ENCODE measurements around the gene PLEKHA5. TPM values are rescaled to one million over a fixed set of nuclear protein-coding genes. Genes with fewer than 3 reads are reported as not detected.
A peak's percentile ranks its signal among the peaks of the same experiment; 100 is the strongest.

PLEKHA5 gene
- total and polyA plus RNA-seq, 4 experiments from 2014 or later: 0.43 to 15.9 (median 13.3) TPM

- no peak for DNase-seq
- H3K4me3 Mint-ChIP-seq: no peak overlapping the region
- no peaks in the 10 kb centered on the region for H3K9me3 Mint-ChIP-seq
- Histone ChIP-seq H3K9me3 (ENCODE audit: control insufficient read depth in 1 of 2, low read length in 2 of 2) (no peaks in the 10 kb centered on the region), H3K4me1 (ENCODE audit: insufficient read depth, low read length) (no peaks in the 10 kb centered on the region), H3K27ac (ENCODE audit: low read depth, low read length) (no peak overlapping the region), H3K36me3 (ENCODE audit: insufficient read depth, low read length) (no peaks in the 10 kb centered on the region), H3K27me3 (ENCODE audit: insufficient read depth, low read length) (no peaks in the 10 kb centered on the region), H3K4me3 (ENCODE audit: low read length in 2 of 2) (no peak overlapping the region)
- CTCF ChIA-PET (ENCODE audit: partially characterized antibody): no interaction called here
- H3K36me3 Mint-ChIP-seq: no peaks in the 10 kb centered on the region
- POLR2A ChIA-PET (ENCODE audit: partially characterized antibody): no interaction called here
- no peaks in the 10 kb centered on the region for H3K4me1 Mint-ChIP-seq
- intact Hi-C loops (cut with micrococcal nuclease): no loop called here
- peaks cover 1 to 3% of the 10 kb centered on the region in 2 donors for H3K27me3 Mint-ChIP-seq
- no peak overlapping the region for H3K27ac Mint-ChIP-seq
Measured at GRCh38 chr12:19115285-19115684, 14.2 kb upstream of the PLEKHA5 start.

- H3K27me3 ChIP-seq (ENCODE audit: insufficient read depth, low read length): no peaks in the 10 kb centered on the region
- CTCF ChIA-PET (ENCODE audit: partially characterized antibody): no interaction called here
Measured at GRCh38 chr12:19119440-19119839, 10.1 kb upstream of the PLEKHA5 start.

DNA sequence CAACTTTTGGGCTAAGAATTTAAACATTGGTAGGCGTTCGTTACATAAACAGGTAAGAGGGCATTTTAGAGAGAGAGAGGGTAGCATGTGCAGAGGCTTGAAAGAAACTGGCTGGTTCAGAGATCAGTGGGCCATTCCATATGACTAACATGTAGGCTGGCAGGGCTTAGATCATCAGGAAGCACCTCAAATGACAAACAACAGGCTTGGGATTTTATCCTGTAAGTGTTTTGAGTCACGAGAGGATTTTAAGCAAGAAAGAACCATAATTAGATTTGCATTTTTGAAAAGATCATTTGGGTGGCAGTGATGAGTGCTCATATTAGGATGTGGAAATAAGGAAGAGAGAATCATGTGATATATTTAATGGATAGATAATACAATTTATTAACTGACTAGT is 8.7 kb upstream of the PLEKHA5 start:
- intact Hi-C loops (cut with micrococcal nuclease): no loop called here
- peaks cover 0 to 4% (median 0%) of the 10 kb centered on the region in 4 donors for H3K4me1 Mint-ChIP-seq
- peaks cover 2 to 3% of the 10 kb centered on the region in 2 donors for H3K27me3 Mint-ChIP-seq
- H3K36me3 ChIP-seq (ENCODE audit: insufficient read depth, low read length): no peaks in the 10 kb centered on the region
- H3K36me3 Mint-ChIP-seq: peaks cover 0 to 2% of the 10 kb centered on the region in 2 donors
- ChIA-PET CTCF (ENCODE audit: partially characterized antibody) (no interaction called here), POLR2A (ENCODE audit: partially characterized antibody) (no interaction called here)
- no peak overlapping the region for H3K27ac ChIP-seq (ENCODE audit: low read depth, low read length)
- DNase-seq: no peak
- no peaks in the 10 kb centered on the region for H3K9me3 ChIP-seq (ENCODE audit: control insufficient read depth in 1 of 2, low read length in 2 of 2)
- H3K4me3 ChIP-seq (ENCODE audit: low read length in 2 of 2): no peak overlapping the region
- no peak overlapping the region for H3K4me3 Mint-ChIP-seq
- no peak overlapping the region for H3K27ac Mint-ChIP-seq
- no peaks in the 10 kb centered on the region for H3K4me1 ChIP-seq (ENCODE audit: insufficient read depth, low read length)
- peaks cover 0 to 3% (median 0%) of the 10 kb centered on the region in 8 donors for H3K9me3 Mint-ChIP-seq
- no peaks in the 10 kb centered on the region for H3K27me3 ChIP-seq (ENCODE audit: insufficient read depth, low read length)

More at GRCh38 chr12:19119440-19119839, 10.1 kb upstream of the PLEKHA5 start:
- intact Hi-C loops (cut with micrococcal nuclease): no loop called here
- POLR2A ChIA-PET (ENCODE audit: partially characterized antibody): no interaction called here
- no peak for DNase-seq
- Mint-ChIP-seq H3K27me3 (peaks cover 2 to 3% of the 10 kb centered on the region in 2 donors), H3K27ac (no peak overlapping the region), H3K9me3 (peaks cover 0 to 2% (median 0%) of the 10 kb centered on the region in 8 donors), H3K4me1 (no peaks in the 10 kb centered on the region), H3K36me3 (no peaks in the 10 kb centered on the region), H3K4me3 (no peak overlapping the region)
- no peak overlapping the region for H3K27ac ChIP-seq (ENCODE audit: low read depth, low read length)
- no peaks in the 10 kb centered on the region for H3K9me3 ChIP-seq (ENCODE audit: control insufficient read depth in 1 of 2, low read length in 2 of 2)
- H3K4me3 ChIP-seq (ENCODE audit: low read length in 2 of 2): no peak overlapping the region
- no peaks in the 10 kb centered on the region for H3K36me3 ChIP-seq (ENCODE audit: insufficient read depth, low read length)
- H3K4me1 ChIP-seq (ENCODE audit: insufficient read depth, low read length): no peaks in the 10 kb centered on the region

GRCh38 chr12:19121449-19122018 is 8.0 kb upstream of the PLEKHA5 start:
- H3K9me3 ChIP-seq (ENCODE audit: control insufficient read depth in 1 of 2, low read length in 2 of 2): no peaks in the 10 kb centered on the region
- no peaks in the 10 kb centered on the region for H3K36me3 ChIP-seq (ENCODE audit: insufficient read depth, low read length)
- no peak overlapping the region for H3K27ac Mint-ChIP-seq
- DNase-seq: no peak
- no peaks in the 10 kb centered on the region for H3K4me1 ChIP-seq (ENCODE audit: insufficient read depth, low read length)
- H3K27me3 ChIP-seq (ENCODE audit: insufficient read depth, low read length): no peaks in the 10 kb centered on the region
- no peak overlapping the region for H3K4me3 Mint-ChIP-seq
- peaks cover 0 to 2% of the 10 kb centered on the region in 2 donors for H3K36me3 Mint-ChIP-seq
- peaks cover 0 to 4% (median 0%) of the 10 kb centered on the region in 4 donors for H3K4me1 Mint-ChIP-seq
- CTCF ChIA-PET (ENCODE audit: partially characterized antibody): no interaction called here
- intact Hi-C loops (cut with micrococcal nuclease): no loop called here
- POLR2A ChIA-PET (ENCODE audit: partially characterized antibody): no interaction called here
- peaks cover 2 to 3% of the 10 kb centered on the region in 2 donors for H3K27me3 Mint-ChIP-seq
- H3K4me3 ChIP-seq (ENCODE audit: low read length in 2 of 2): no peak overlapping the region
- H3K9me3 Mint-ChIP-seq: peaks cover 0 to 3% (median 0%) of the 10 kb centered on the region in 8 donors
- H3K27ac ChIP-seq (ENCODE audit: low read depth, low read length): no peak overlapping the region

DNA sequence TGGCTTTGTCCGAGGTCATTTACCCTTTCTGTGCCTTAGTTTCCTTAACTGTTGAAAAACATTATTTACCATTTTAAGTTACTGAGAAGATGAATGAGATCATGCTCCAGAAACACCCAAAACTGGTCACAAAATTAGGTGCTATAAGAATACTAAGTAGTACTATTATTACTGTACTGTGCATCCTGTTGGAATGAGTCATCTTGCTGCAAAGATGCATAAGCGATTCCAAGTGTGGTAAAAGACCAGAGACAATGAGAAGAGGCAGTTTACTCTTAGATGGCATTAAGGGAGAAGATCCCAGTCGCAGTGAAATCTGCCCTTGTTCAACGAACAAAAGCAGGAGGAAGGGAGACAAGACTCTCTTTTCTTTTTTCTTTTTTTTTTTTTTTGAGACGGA is 4.2 kb upstream of the PLEKHA5 start:
- H3K36me3 Mint-ChIP-seq: peaks cover 0 to 10% of the 10 kb centered on the region in 2 donors

DNA sequence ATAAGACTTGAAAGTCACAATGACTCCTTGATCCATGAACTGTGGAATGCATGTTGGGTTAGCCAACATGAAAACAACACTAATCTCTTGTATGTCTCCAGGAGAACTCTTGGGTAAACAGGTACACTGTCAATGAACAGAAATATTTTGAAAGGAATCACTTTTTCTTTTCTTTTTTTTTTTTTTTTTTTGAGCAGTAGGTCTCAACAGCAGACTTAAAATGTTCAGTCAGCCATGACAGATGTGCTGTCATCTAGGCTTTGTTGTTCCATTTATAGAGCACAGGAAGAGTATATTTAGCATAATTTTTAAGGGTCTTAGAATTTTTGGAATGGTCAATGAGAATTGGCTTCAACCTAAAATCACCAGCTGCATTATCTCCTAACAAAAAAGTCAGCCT is 2.3 kb upstream of the PLEKHA5 start:
- H3K4me3 Mint-ChIP-seq: peak overlapping the region in 1 of 8 donors; percentile 5
- POLR2A ChIA-PET (ENCODE audit: partially characterized antibody): no interaction called here
- H3K27ac Mint-ChIP-seq: peak overlapping the region in 1 of 7 donors; percentile 38

More for the DNA sequence above, 4.2 kb upstream of the PLEKHA5 start:
- H3K36me3 ChIP-seq (ENCODE audit: insufficient read depth, low read length): no peaks in the 10 kb centered on the region
- peaks cover 0 to 16% (median 6%) of the 10 kb centered on the region in 8 donors for H3K9me3 Mint-ChIP-seq
- intact Hi-C loops (cut with micrococcal nuclease): loop anchor here (5.0 kb wide), 2 partner anchors 147 to 312 kb away; partner anchors contain the start of gene AEBP2
- peak overlapping the region in 3 of 8 donors; percentile 5 to 36 (median 29) for H3K4me3 Mint-ChIP-seq
- H3K27ac Mint-ChIP-seq: peak overlapping the region in 1 of 7 donors; percentile 7
- peaks cover 0 to 12% (median 7%) of the 10 kb centered on the region in 4 donors for H3K4me1 Mint-ChIP-seq
- no peaks in the 10 kb centered on the region for H3K4me1 ChIP-seq (ENCODE audit: insufficient read depth, low read length)
- ChIA-PET CTCF (ENCODE audit: partially characterized antibody) (no interaction called here), POLR2A (ENCODE audit: partially characterized antibody) (no interaction called here)
- no peak for DNase-seq
- H3K9me3 ChIP-seq (ENCODE audit: control insufficient read depth in 1 of 2, low read length in 2 of 2): no peaks in the 10 kb centered on the region
- no peak overlapping the region for H3K4me3 ChIP-seq (ENCODE audit: low read length in 2 of 2)
- no peaks in the 10 kb centered on the region for H3K27me3 ChIP-seq (ENCODE audit: insufficient read depth, low read length)
- peaks cover 0 to 4% of the 10 kb centered on the region in 2 donors for H3K27me3 Mint-ChIP-seq
- no peak overlapping the region for H3K27ac ChIP-seq (ENCODE audit: low read depth, low read length)

GRCh38 chr12:19128485-19128884 is 1.0 kb upstream of the PLEKHA5 start:
- no peak overlapping the region for H3K4me3 ChIP-seq (ENCODE audit: low read length in 2 of 2)
- peak overlapping the region; percentile 13 to 91 (median 86) for H3K4me3 Mint-ChIP-seq
- peaks cover 0 to 7% of the 10 kb centered on the region in 2 donors for H3K27me3 Mint-ChIP-seq
- intact Hi-C loops (cut with micrococcal nuclease): loop anchor here (5.0 kb wide), 2 partner anchors 144 to 309 kb away; partner anchors contain the start of gene AEBP2
- H3K27ac Mint-ChIP-seq: peak overlapping the region in 4 of 7 donors; percentile 49 to 89 (median 80)
- ChIA-PET CTCF (ENCODE audit: partially characterized antibody) (interaction anchor here (0.7 to 1.2 kb wide), 2 partner anchors 53 to 160 kb away, joined by 3 to 4 read pairs; no protein-coding TSS in a partner anchor), POLR2A (ENCODE audit: partially characterized antibody) (no interaction called here)
- peaks cover 14% of the 10 kb centered on the region for H3K4me1 ChIP-seq (ENCODE audit: insufficient read depth, low read length)
- H3K36me3 Mint-ChIP-seq: peaks cover 0 to 15% of the 10 kb centered on the region in 2 donors
- no peaks in the 10 kb centered on the region for H3K9me3 ChIP-seq (ENCODE audit: control insufficient read depth in 1 of 2, low read length in 2 of 2)
- no peak overlapping the region for H3K27ac ChIP-seq (ENCODE audit: low read depth, low read length)
- H3K36me3 ChIP-seq (ENCODE audit: insufficient read depth, low read length): no peaks in the 10 kb centered on the region
- H3K9me3 Mint-ChIP-seq: peaks cover 0 to 16% (median 6%) of the 10 kb centered on the region in 8 donors
- H3K4me1 Mint-ChIP-seq: peaks cover 10 to 27% (median 19%) of the 10 kb centered on the region in 4 donors
- no peaks in the 10 kb centered on the region for H3K27me3 ChIP-seq (ENCODE audit: insufficient read depth, low read length)
- DNase-seq: peak in 2 of 5 donors; percentile 3 to 5

More for the DNA sequence above, 2.3 kb upstream of the PLEKHA5 start:
- CTCF ChIA-PET (ENCODE audit: partially characterized antibody): interaction anchor here (0.6 to 1.2 kb wide), 2 partner anchors 161 to 305 kb away, joined by 4 read pairs; no protein-coding TSS in a partner anchor
- Histone ChIP-seq H3K27me3 (ENCODE audit: insufficient read depth, low read length) (no peaks in the 10 kb centered on the region), H3K4me1 (ENCODE audit: insufficient read depth, low read length) (peaks cover 14% of the 10 kb centered on the region), H3K4me3 (ENCODE audit: low read length in 2 of 2) (no peak overlapping the region), H3K36me3 (ENCODE audit: insufficient read depth, low read length) (no peaks in the 10 kb centered on the region), H3K9me3 (ENCODE audit: control insufficient read depth in 1 of 2, low read length in 2 of 2) (no peaks in the 10 kb centered on the region), H3K27ac (ENCODE audit: low read depth, low read length) (no peak overlapping the region)
- peaks cover 10 to 27% (median 19%) of the 10 kb centered on the region in 4 donors for H3K4me1 Mint-ChIP-seq
- H3K9me3 Mint-ChIP-seq: peaks cover 0 to 16% (median 6%) of the 10 kb centered on the region in 8 donors
- peaks cover 0 to 15% of the 10 kb centered on the region in 2 donors for H3K36me3 Mint-ChIP-seq
- no peak for DNase-seq
- intact Hi-C loops (cut with micrococcal nuclease): loop anchor here (5.0 kb wide), 2 partner anchors 145 to 310 kb away; partner anchors contain the start of gene AEBP2
- H3K27me3 Mint-ChIP-seq: peaks cover 0 to 5% of the 10 kb centered on the region in 2 donors

All from CD4-positive, alpha-beta memory T cell (primary cell).